Stimulated activated CD4-positive, alpha-beta T cell treated with anti-CD3 and anti-CD28 coated beads, TNF-alpha, amount 100 ng/mL, for 1 hour (primary cell): ENCODE measurements around the gene HERC3.
A peak's percentile ranks its signal among the peaks of the same experiment; 100 is the strongest.

Experiments used
- DNase-seq, 3 donors: peaks; one replicate each; pipeline ENCODE4 v3.0.0-alpha.2; 2020; ENCODE audit warnings: low read depth in 3 of 3, low spot score in 1 of 3

HERC3 gene

GRCh38 chr4:88659055-88659889 lies 67.0 kb downstream of the HERC3 start:
- no peak for DNase-seq

GRCh38 chr4:88659890-88660208 lies 67.6 kb downstream of the HERC3 start:
- no peak for DNase-seq

- no peak for DNase-seq
Observed at GRCh38 chr4:88660446-88661294, 68.4 kb downstream of the HERC3 start.

- DNase-seq = no peak
Observed at GRCh38 chr4:88661739-88662138, 69.5 kb downstream of the HERC3 start.

- DNase-seq = no peak
Observed at GRCh38 chr4:88672987-88673386, 80.7 kb downstream of the HERC3 start.

GRCh38 chr4:88673886-88674285 lies 81.6 kb downstream of the HERC3 start:
- DNase-seq = no peak

GRCh38 chr4:88674565-88674964 lies 82.3 kb downstream of the HERC3 start:
- no peak for DNase-seq

- DNase-seq = no peak
Observed at GRCh38 chr4:88674979-88675378, 82.7 kb downstream of the HERC3 start.

GRCh38 chr4:88675543-88675942 lies 83.3 kb downstream of the HERC3 start:
- DNase-seq = no peak

GRCh38 chr4:88681209-88681608 lies 88.9 kb downstream of the HERC3 start:
- no peak for DNase-seq

- no peak for DNase-seq
Observed at GRCh38 chr4:88690355-88690754, 98.1 kb downstream of the HERC3 start.

- DNase-seq = no peak
Observed at GRCh38 chr4:88693792-88694191, 101.5 kb downstream of the HERC3 start.

- no peak for DNase-seq
Observed at GRCh38 chr4:88696630-88697029, 104.3 kb downstream of the HERC3 start.

GRCh38 chr4:88697141-88697540 lies 104.9 kb downstream of the HERC3 start:
- no peak for DNase-seq

- peak; percentile 21 to 31 (median 30) for DNase-seq
Observed at GRCh38 chr4:88697588-88698329, 105.5 kb downstream of the HERC3 start, which contains the start of gene NAP1L5. Gene NAP1L5 (minus strand): TSS chr4:88697829. CDS start chr4:88697754, 75 bp downstream.

GRCh38 chr4:88698519-88698918 lies 106.2 kb downstream of the HERC3 start:
- DNase-seq = no peak

- no peak for DNase-seq
Observed at GRCh38 chr4:88702782-88703181, 110.5 kb downstream of the HERC3 start.

GRCh38 chr4:88705223-88705622 lies 112.9 kb downstream of the HERC3 start:
- DNase-seq = no peak

GRCh38 chr4:88705805-88706492 lies 113.7 kb downstream of the HERC3 start:
- DNase-seq = no peak

GRCh38 chr4:88706574-88706973 lies 114.3 kb downstream of the HERC3 start:
- no peak for DNase-seq

- no peak for DNase-seq
Observed at GRCh38 chr4:88709989-88710388, 117.7 kb downstream of the HERC3 start.
